A549 (cell line): ENCODE results near the gene METRNL. TPM values are rescaled to one million over a fixed set of nuclear protein-coding genes. Genes with fewer than 3 reads are reported as not detected.

Experiments
- ATAC-seq, 2 experiments: fragments of 200-7000 bp in 1 of 2; fragments of >200 bp in 1 of 2; cut with Nextera tagmentation in 1 of 2; cut with Tn5 transposase in 1 of 2; 3 replicates each; pipeline versions ENCODE4 v1.8.0 to v1.9.1; 2018 to 2020; ENCODE audit warnings: mild to moderate bottlenecking in 1 of 2, moderate library complexity in 1 of 2
- CTCF ChIA-PET: fragments of 300-600 bp; sonication (Branson Sonifier 250); formaldehyde crosslinking; extraction: SDS; loops from one replicate; lab custom pipeline; 2021; ENCODE audit warnings: antibody characterized with exemption, inconsistent platforms; lab: Yijun Ruan, JAX
- POLR2A ChIA-PET: fragments of 350-600 bp; formaldehyde crosslinking; extraction: SDS; loops from one replicate; lab custom pipeline; 2021; ENCODE audit warnings: antibody characterized with exemption, inconsistent platforms; lab: Yijun Ruan, JAX
- DNase-seq, 2 experiments: peaks; one replicate each; pipeline versions ENCODE4 v3.0.0 to v3.0.0-alpha.2; 2011 to 2016; ENCODE audit warnings: low read depth in 1 of 2, low spot score in 1 of 2
- FAIRE-seq: peaks from 2 replicates; lab custom pipeline; 2011; peaks lifted over from hg19 to GRCh38; lab: Jason Lieb, UNC
- H3K27ac ChIP-seq, 2 experiments: fragments of >200 bp; sonication (Bioruptor Twin); formaldehyde crosslinking; 3 replicates each; pipeline ENCODE4 v1.5.1; 2016 to 2017
- H3K4me1 ChIP-seq: fragments of >200 bp; sonication (Bioruptor Twin); formaldehyde crosslinking; 3 replicates; pipeline ENCODE4 v1.6.1; 2016
- H3K4me2 ChIP-seq: fragments of >200 bp; sonication (Bioruptor Twin); formaldehyde crosslinking; 3 replicates; pipeline ENCODE4 v1.6.1; 2016
- H3K4me3 ChIP-seq: fragments of >200 bp; sonication (Bioruptor Twin); formaldehyde crosslinking; 3 replicates; pipeline ENCODE4 v1.5.1; 2016
- H3K9me3 ChIP-seq: fragments of >200 bp; sonication (Bioruptor Twin); formaldehyde crosslinking; 3 replicates; pipeline ENCODE4 v1.6.1; 2016
- ATOH8 ChIP-seq: fragments of 250-450 bp; sonication (Bioruptor Pico); IDR thresholded peaks from 2 replicates; pipeline ENCODE4 v1.5.0; 2020; ENCODE audit warnings: low read depth, mild to moderate bottlenecking, moderate library complexity
- CBX8 ChIP-seq: fragments of 200-600 bp; sonication (generic); IDR thresholded peaks from 2 replicates; pipeline ENCODE4 v1.6.1; 2016
- CTCF ChIP-seq: fragments of >200 bp; sonication (Bioruptor Twin); formaldehyde crosslinking; IDR thresholded peaks from 3 replicates; pipeline ENCODE4 v1.5.1; 2016
- EHMT2 ChIP-seq: fragments of 200-600 bp; sonication (generic); IDR thresholded peaks from 2 replicates; pipeline ENCODE4 v1.6.1; 2016; ENCODE audit warnings: antibody characterized with exemption, low read depth, mild to moderate bottlenecking, moderate library complexity
- ELK1 ChIP-seq: fragments of 150-350 bp; IDR thresholded peaks from 2 replicates; pipeline ENCODE4 v1.6.1; 2014; ENCODE audit warnings: low read depth, mild to moderate bottlenecking, low read length
- ESRRA ChIP-seq: fragments of 150-350 bp; IDR thresholded peaks from 2 replicates; pipeline ENCODE4 v1.6.1; 2014; ENCODE audit warnings: mild to moderate bottlenecking, low read length, borderline replicate concordance
- FOXS1 ChIP-seq: fragments of 250-450 bp; sonication (Bioruptor Pico); IDR thresholded peaks from 2 replicates; pipeline ENCODE4 v1.5.0; 2020; ENCODE audit warnings: mild to moderate bottlenecking, moderate library complexity
- GATA3 ChIP-seq: IDR thresholded peaks from 2 replicates; pipeline ENCODE4 v1.6.1; 2012; ENCODE audit warnings: borderline replicate concordance
- HES2 ChIP-seq: fragments of >200 bp; sonication (Bioruptor Twin); formaldehyde crosslinking; IDR thresholded peaks from 2 replicates; pipeline ENCODE4 v1.6.1; 2016
- MAFK ChIP-seq: fragments of 450-650 bp; IDR thresholded peaks from 2 replicates; pipeline ENCODE4 v1.6.1; 2014; ENCODE audit not compliant: partially characterized antibody
- MAX ChIP-seq: IDR thresholded peaks from 2 replicates; pipeline ENCODE4 v1.6.1; 2012
- MYC ChIP-seq: IDR thresholded peaks from 2 replicates; pipeline ENCODE4 v1.6.1; 2012; ENCODE audit warnings: mild to moderate bottlenecking, inconsistent platforms, low read length, improper control_type of control experiment, borderline replicate concordance
- NR3C1 ChIP-seq: fragments of >200 bp; sonication (Bioruptor Twin); formaldehyde crosslinking; IDR thresholded peaks from 3 replicates; pipeline ENCODE4 v1.6.1; 2017
- POLR2AphosphoS2 ChIP-seq: conservative IDR thresholded peaks from 2 replicates; pipeline ENCODE4 v1.6.1; 2012; ENCODE audit warnings: low read length, improper control_type of control experiment, inconsistent platforms
- RAD21 ChIP-seq, 2 experiments: fragments of >200 bp in 1 of 2; sonication (Bioruptor Twin) in 1 of 2; formaldehyde crosslinking in 1 of 2; IDR thresholded peaks in 1 of 2; conservative IDR thresholded peaks in 1 of 2; 2 replicates in 1 of 2; 3 replicates in 1 of 2; pipeline ENCODE4 v1.6.1; 2012 to 2018; ENCODE audit warnings: inconsistent platforms in 1 of 2
- RARB ChIP-seq: fragments of 250-450 bp; sonication (Bioruptor Pico); IDR thresholded peaks from 2 replicates; pipeline ENCODE4 v1.8.0; 2021; ENCODE audit warnings: mild to moderate bottlenecking, moderate library complexity
- REST ChIP-seq: fragments of 200-600 bp; sonication (generic); IDR thresholded peaks from 2 replicates; pipeline ENCODE4 v1.6.1; 2016; ENCODE audit warnings: antibody characterized with exemption, mild to moderate bottlenecking, moderate library complexity
- SMC3 ChIP-seq: fragments of >200 bp; sonication (Bioruptor Twin); formaldehyde crosslinking; IDR thresholded peaks from 3 replicates; pipeline ENCODE4 v1.6.1; 2018; ENCODE audit warnings: inconsistent platforms
- SREBF2 ChIP-seq: fragments of 450-650 bp; IDR thresholded peaks from 2 replicates; pipeline ENCODE4 v1.6.1; 2014; ENCODE audit warnings: mild to moderate bottlenecking, moderate library complexity
- TFCP2L1 ChIP-seq: fragments of 250-450 bp; sonication (Bioruptor Pico); IDR thresholded peaks from 2 replicates; pipeline ENCODE4 v1.5.0; 2021; ENCODE audit warnings: mild to moderate bottlenecking
- WGBS: methylation state at CpG from one replicate; pipeline ENCODE4 v1.1.6; 2017; ENCODE audit errors: missing lambda C conversion rate; 5-methylcytosine and 5-hydroxymethylcytosine counted together
- polyA plus RNA-seq, 4 experiments: library from polyadenylated mRNA; depleted of rRNA in 3 of 4; stranded (reverse); fragments of >200 nt; fragmentation: RNase III in 1 of 4; extraction: RNeasy Plus Mini Kit Qiagen cat#74134 plus additional on column Dnase treatment in 1 of 4; gene quantifications; 2 replicates in 3 of 4; 3 replicates in 1 of 4; pipeline ENCODE4 v1.2.3, GENCODE V29; 2011 to 2017

METRNL gene
- polyA plus RNA-seq, 2 of the 4 experiments (the other 2 are of a cell fraction) = 1.7 to 6.4 TPM

- Histone ChIP-seq H3K9me3 (no peaks in the 10 kb centered on the region), H3K4me3 (no peak overlapping the region), H3K27ac (no peak overlapping the region), H3K4me1 (peaks cover 11% of the 10 kb centered on the region; the same call in 2 of the 3 replicates), H3K4me2 (no peak overlapping the region)
- no peak for TF ChIP-seq NR3C1
- TF ChIP-seq ESRRA = no peak
- no peak for TF ChIP-seq HES2
- no peak for TF ChIP-seq FOXS1 (CRISPR knock-in tag)
- TF ChIP-seq SMC3 = no peak
- TF ChIP-seq MAX = no peak
- TF ChIP-seq CTCF = no peak
- TF ChIP-seq ATOH8 (CRISPR knock-in tag) = no peak
- TF ChIP-seq RARB (CRISPR knock-in tag) = no peak
- no peak for TF ChIP-seq GATA3
- no peak for TF ChIP-seq CBX8
- TF ChIP-seq MAFK = no peak
- TF ChIP-seq MYC = no peak
- no peak for TF ChIP-seq SREBF2
- no peak for TF ChIP-seq REST
- FAIRE-seq (no peak), ATAC-seq (no peak), DNase-seq (no peak)
- POLR2A ChIA-PET = no interaction called here
- WGBS = 80% methylated on average over 21 of the region's 21 CpGs
- CTCF ChIA-PET = interaction anchor here (1.2 to 3.6 kb wide), 4 partner anchors 8 to 294 kb away, joined by 3 to 31 read pairs (median 6); no protein-coding TSS in a partner anchor
Measured at GRCh38 chr17:83075270-83075880, 4.0 kb upstream of the METRNL start.

GRCh38 chr17:83076938-83077337 is 2.5 kb upstream of the METRNL start:
- POLR2A ChIA-PET = interaction anchor here (0.6 to 0.7 kb wide), 2 partner anchors 19 to 29 kb away, joined by 3 read pairs; no protein-coding TSS in a partner anchor
- Histone ChIP-seq H3K4me2 (no peak overlapping the region), H3K4me3 (no peak overlapping the region), H3K4me1 (peaks cover 17% of the 10 kb centered on the region; the same call in 2 of the 3 replicates), H3K9me3 (no peaks in the 10 kb centered on the region), H3K27ac (no peak overlapping the region)
- 30% methylated on average over 3 of the region's 6 CpGs for WGBS
- DNase-seq (peak in 1 of 2 experiments; percentile 57), FAIRE-seq (no peak), ATAC-seq (peak; percentile 41 to 66)
- CTCF ChIA-PET = interaction anchor here (0.6 to 3.6 kb wide), 13 partner anchors 9 to 301 kb away, joined by 3 to 31 read pairs (median 4); no protein-coding TSS in a partner anchor
- TF ChIP-seq TFCP2L1 (CRISPR knock-in tag) (no peak), POLR2AphosphoS2 (no peak), EHMT2 (no peak), ESRRA (no peak), ELK1 (no peak), NR3C1 (no peak), SMC3 (peak; percentile 71), CTCF (peak; percentile 54), RAD21 (conservative IDR thresholded peaks at IDR 0.05 in 1 of 2, IDR thresholded peaks at IDR 0.05 in 1 of 2) (peak; percentile 70 to 82), REST (no peak)
